NCI-H1417 treated with DMSO at 0.1 percent for 48 hours (cell line): ENCODE results near the gene SLC16A6.
"Not testable (repeated sequence)": the region's sequence is repeated elsewhere in the genome, so short reads cannot be mapped to it uniquely, and the experiment has no call there.

Experiments
- DNase-seq: peaks from one replicate; lab custom pipeline; 2025; lab: John Stamatoyannopoulos, UW

The SLC16A6 gene

GRCh38 chr17:68247445-68248198 is 43.3 kb downstream of the SLC16A6 start, which contains the start of gene AMZ2:
TSS of gene AMZ2 (plus strand) at chr17:68248043. CDS start at chr17:68250188, 2,145 bp downstream.
- peak; percentile 60 for DNase-seq

GRCh38 chr17:68246271-68247028 is 44.5 kb downstream of the SLC16A6 start:
- DNase-seq = no peak

- no peak for DNase-seq
These were observed 51.1 kb downstream of the SLC16A6 start for GRCh38 chr17:68239632-68240366.

- no peak for DNase-seq
These were observed 52.1 kb downstream of the SLC16A6 start for GRCh38 chr17:68238871-68239253.

DNA sequence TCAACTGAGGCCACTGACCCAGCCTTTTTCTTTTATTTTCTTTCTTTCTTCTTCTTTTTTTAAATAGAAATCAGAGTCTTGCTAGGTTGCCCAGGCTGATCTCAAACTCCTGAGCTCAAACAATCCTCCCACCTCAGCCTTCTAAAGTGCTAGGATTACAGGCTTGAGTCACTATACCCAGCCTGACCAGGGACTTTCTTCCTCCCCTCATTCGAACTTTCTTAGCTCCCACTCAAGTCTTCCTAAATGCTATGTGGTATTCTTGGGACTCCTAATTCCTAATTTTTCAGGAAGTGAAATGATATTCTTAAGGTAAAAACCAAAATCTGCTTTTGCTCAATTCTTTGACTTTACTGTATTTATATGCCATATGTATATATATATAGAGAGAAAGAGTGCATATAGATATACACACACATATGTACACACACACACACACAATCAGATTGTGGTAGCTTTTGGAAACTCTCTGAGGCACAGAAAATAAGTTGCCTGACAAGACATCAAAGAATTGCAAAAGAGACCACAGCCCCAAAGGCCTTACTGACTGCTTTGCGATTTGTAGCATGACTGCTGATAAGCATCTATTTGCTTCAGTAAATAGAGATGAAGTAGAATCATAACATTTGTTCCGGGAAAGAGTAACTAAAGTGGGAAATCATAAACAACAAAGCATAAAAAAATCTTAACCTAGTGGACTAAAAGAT is 52.6 kb downstream of the SLC16A6 start:
- DNase-seq = no peak

DNA sequence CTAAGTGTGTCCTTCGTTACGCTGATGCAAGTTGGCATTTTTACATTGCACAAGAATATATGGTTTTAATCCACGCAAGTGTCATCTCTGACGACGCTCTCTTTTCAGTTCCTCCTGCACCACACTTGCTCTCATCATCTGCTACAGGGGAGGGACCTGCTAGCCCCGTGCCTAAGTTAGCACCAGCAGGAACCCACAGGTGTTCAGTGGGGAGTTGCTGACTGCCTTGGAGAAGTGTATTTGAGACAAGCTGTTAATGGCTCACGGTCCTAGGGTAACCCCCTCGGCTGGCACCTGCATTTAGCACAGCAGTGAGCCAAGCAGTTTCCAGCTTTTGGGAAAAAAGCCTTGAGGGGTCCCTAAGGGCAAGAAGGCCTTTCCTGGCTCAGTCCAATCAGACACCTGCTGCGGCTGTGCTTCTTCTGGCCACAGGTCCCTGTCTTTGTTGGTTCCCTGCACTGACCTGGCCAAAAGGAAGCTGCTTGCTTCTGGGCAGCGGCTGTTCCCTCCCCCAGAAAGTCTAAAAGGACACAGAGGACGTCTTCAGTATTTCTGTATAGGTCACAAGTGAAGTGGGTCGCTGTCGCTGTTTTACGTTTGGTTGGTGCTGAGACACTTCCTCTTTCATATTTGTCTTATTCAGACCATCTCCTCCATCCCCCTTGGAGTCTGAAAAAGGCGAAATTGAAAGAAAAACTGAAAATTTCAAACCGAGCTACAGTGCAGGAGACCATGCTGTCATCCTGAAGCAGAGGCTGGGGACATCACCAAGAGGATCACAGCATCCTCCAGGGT is 53.4 kb downstream of the SLC16A6 start:
- DNase-seq = not testable (repeated sequence)

DNA sequence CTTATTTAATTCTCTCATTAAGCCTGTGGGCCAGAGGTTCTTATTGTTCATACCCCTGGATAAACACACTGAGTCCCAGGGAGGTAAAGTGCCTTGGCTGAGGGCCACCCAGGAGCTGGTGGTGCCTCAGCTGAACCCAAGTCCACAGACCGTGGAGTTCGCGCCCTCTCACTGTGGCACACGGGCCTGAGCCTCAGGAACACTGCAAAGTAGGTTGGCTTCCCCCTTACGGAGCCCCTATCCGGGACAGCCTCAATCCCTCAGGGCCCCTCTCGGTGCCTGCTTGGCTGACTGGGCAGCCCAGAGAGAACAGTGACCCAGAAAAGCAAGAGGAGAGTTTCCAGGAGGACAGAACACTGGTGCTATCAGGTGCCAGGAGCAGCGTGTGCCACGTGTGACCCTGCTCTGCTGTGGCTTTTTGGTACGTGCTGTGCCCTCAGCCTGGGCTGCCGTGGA is 55.6 kb downstream of the SLC16A6 start:
- not testable (repeated sequence) for DNase-seq

DNA sequence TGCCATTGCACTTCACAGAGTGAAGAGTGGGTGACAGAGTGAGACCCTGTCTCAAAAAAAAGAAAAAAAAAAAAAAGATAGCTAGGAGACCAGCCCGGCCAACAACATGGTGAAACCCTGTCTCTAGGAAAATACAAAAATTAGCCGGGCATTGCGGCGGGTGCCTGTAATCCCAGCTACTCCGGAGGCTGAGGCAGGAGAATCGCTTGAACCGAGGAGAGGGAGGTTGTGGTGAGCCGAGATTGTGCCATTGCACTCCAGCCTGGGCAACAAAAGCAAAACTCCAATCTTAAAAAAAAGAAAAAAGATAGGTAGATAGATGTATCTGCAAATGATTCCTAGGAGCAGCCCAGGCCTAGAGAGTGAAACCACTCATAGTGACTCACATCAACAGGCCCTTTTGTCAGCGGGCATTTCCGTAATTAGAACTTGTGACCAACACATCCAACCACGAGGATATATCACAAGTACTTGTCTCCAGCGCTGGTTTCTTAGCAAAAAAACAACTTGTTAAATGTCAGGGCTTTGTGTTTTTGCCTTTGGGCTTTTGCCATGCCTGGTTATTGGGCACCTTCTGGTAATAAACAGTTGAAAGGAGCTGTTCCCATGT is 56.1 kb downstream of the SLC16A6 start:
- not testable (repeated sequence) for DNase-seq

DNA sequence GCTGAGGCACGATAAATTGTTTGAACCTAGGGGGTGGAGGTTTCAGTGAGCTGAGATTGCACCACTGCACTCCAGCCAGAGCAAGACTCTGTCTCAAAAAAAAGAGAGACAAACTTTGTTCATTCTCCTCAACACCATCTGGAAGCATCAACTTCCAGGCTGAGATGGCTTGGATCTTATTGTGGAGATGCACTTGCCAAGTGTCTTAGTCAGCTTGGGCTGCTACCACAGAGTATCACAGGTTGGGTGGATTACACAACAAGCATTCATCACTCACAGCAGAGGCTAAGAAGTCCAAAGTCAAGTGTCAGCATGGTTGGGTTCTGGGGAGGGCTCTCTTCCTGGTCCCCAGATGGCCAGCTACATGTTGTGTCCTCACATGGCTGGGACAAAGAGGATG is 58.2 kb downstream of the SLC16A6 start:
- not testable (repeated sequence) for DNase-seq

DNA sequence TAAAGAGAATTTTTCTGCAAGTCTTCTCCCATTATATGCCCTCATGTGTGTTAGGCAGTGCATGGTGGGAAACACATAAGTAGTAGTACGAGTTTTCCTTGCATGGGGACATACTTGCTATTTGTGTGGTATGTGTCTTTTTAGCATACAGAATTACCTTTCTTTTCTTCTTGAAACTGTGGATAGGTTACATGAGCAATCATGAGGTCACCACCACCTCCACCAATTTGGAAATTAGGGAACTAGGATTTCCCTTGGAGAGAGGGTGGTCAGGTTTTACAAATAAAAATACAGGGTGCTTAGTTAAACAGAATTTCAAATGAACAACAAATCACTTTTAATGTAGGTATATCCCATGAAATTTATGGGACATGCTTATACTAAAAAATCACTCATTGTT is 59.4 kb downstream of the SLC16A6 start:
- no peak for DNase-seq

DNA sequence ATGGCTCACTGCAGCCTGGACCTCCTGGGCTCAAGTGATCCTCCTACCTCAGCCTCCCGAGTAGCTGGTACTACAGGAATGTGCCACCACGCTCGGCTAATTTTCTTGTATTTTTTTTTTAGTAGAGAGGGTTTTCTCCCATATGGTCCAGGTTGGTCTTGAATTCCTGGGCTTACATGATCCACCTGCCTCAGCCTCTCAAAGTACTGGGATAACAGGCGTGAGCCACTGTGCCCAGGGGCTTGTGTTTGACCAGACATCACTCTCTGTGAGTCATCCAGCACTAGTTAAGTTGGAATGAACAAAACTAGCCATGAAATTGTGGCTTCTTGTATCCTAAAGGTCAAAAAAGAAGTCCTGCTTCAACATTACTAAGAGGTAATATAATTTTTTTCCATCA is 59.8 kb downstream of the SLC16A6 start:
- not testable (repeated sequence) for DNase-seq

- DNase-seq = no peak
These were observed 61.3 kb downstream of the SLC16A6 start for GRCh38 chr17:68229619-68230018.

DNA sequence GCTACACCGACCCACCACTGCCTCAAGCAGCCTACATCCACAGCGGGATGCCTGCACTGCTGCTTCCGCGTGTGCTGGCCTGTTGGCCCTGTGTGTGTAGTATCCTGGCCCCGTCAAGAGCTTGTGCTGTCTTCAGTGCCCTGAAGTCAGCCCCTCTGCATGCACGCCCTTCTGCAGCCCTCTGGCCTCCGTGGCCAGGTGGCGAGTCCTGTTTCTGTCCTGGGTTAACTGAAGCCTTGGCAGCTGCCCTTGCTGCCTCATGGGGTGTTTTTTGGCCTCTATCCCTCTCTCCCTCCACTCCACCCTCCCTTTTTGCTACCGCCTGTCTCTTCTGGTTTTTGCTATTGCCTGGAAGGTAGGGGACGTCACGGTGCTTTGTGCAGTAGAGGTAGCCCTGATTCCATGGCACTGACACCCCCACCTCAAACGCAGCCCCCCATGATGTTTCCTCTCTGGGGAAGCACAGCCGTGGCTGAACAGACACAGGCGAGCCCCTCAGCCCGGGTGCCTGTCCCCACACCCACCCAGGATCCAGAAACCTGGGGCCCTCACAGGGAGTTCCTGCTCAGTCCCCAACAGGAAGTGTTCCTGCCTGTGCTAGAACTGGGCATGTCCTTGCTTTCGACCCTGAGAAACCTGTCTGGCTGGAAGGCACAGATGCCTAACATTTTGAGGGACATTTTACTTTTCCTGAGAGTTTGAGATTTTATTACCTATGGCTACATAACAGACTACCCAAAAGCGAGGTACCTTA is 61.9 kb downstream of the SLC16A6 start:
- no peak for DNase-seq

GRCh38 chr17:68228039-68228680 is 62.8 kb downstream of the SLC16A6 start:
- not testable (repeated sequence) for DNase-seq

DNA sequence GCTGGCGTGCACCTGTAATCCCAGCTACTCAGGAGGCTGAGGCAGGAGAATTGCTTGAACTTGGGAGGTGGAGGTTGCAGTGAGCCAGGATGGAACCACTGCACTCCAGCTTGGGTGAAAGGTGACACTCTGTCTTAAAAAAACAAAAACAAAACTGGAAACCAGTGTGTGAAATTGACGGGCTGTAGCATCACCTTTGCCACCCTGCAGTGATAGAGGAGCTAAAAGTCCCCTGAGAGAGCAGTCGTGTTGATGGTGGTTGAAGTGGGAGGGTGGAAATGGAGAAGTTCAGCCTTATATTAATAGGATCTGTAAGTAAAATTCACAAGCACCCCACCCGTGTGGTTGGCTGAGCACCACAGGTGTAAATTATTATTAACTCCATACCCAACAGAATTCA is 65.9 kb downstream of the SLC16A6 start:
- not testable (repeated sequence) for DNase-seq

DNA sequence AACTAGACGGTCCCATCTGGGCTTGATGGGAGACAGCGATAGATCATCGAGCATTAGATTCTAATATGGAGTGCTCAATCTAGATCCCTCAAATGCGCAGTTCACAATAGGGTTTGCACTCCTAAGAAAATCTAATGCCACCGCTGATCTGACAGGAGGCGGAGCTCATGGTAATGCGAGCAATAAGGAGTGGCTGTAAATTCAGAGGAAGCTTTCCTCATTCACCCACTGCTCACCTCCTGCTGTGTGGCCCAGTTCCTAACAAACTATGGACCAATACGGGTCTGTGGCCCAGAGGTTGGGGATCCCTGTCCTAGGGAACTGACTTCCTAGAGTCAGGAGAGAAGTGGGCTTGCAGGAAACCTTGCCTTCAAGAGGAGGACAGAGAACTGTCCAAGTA is 68.3 kb downstream of the SLC16A6 start:
- no peak for DNase-seq

DNA sequence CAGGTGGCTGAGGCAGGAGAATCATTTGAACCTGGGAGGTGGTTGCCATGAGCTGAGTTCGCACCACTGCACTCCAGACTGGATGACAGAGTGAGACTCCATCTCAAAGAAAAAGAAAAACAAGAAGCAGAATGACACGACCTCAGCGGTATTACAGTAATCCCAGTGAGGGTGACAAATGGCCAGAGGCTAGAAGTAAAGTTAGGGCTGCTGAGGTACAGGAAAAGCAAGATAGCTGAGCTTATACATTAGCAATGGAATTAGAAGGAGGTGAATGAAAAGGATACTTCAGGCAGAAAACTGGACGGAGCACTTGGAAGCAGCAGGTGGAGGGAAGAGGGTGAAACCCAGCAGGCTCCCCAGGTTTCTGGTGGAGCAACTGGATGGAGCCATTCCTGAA is 69.1 kb downstream of the SLC16A6 start:
- DNase-seq = no peak

DNA sequence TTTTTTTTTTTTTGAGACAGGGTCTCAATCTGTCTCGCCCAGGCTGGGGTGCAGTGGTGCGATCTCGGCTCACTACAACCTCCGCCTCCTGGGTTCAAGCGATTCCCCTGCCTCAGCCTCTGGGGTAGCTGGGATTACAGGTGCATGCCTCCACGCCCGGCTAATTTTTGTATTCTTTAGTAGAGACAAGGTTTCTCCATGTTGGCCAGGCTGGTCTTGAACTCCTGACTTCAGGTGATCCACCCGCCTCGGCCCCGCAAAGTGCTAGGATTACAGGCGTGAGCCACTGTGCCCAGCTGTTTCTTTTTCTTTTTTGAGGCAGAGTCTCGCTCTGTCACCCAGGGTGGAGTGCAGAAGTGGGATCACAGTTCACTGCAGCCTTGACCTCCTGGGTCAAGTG is 70.1 kb downstream of the SLC16A6 start:
- not testable (repeated sequence) for DNase-seq

- not testable (repeated sequence) for DNase-seq
These were observed 70.7 kb downstream of the SLC16A6 start for GRCh38 chr17:68220186-68220585.
